H9 (cell line): ENCODE measurements around the gene ENOX2. TPM values are rescaled to one million over a fixed set of nuclear protein-coding genes. Genes with fewer than 3 reads are reported as not detected.

Experiments used
- DNase-seq: peaks from one replicate; pipeline ENCODE4 v3.0.0-alpha.2; 2017
- H2AFZ ChIP-seq: one replicate; pipeline ENCODE4 v1.6.1; 2013; ENCODE audit warnings: mild to moderate bottlenecking, low read length, control low read depth, moderate library complexity
- H2AK5ac ChIP-seq: 2 replicates; pipeline ENCODE4 v1.6.1; 2013; ENCODE audit warnings: low read length, control low read depth, mixed read lengths; ENCODE audit not compliant: insufficient read length
- H2BK120ac ChIP-seq: one replicate; pipeline ENCODE4 v1.6.1; 2013; ENCODE audit warnings: low read depth, mild to moderate bottlenecking, low read length, control low read depth, inconsistent platforms; ENCODE audit not compliant: poor library complexity, severe bottlenecking
- H2BK12ac ChIP-seq: 2 replicates; pipeline ENCODE4 v1.6.1; 2013; ENCODE audit warnings: low read length, control low read depth, mixed read lengths, low read depth; ENCODE audit not compliant: insufficient read length
- H2BK15ac ChIP-seq: 2 replicates; pipeline ENCODE4 v1.6.1; 2013; ENCODE audit warnings: low read depth, low read length, control low read depth
- H2BK20ac ChIP-seq: one replicate; pipeline ENCODE4 v1.6.1; 2013; ENCODE audit warnings: low read depth, mild to moderate bottlenecking, low read length, control low read depth, inconsistent platforms; ENCODE audit not compliant: poor library complexity, severe bottlenecking
- H2BK5ac ChIP-seq: 2 replicates; pipeline ENCODE4 v1.6.1; 2013; ENCODE audit warnings: low read length, control low read depth, mixed read lengths; ENCODE audit not compliant: insufficient read length
- H3K14ac ChIP-seq: 2 replicates; pipeline ENCODE4 v1.6.1; 2013; ENCODE audit warnings: low read length, control low read depth; ENCODE audit not compliant: insufficient read depth
- H3K18ac ChIP-seq: 2 replicates; pipeline ENCODE4 v1.6.1; 2013; ENCODE audit warnings: low read depth, mild to moderate bottlenecking, mixed read lengths, low read length, control low read depth; ENCODE audit not compliant: insufficient read length
- H3K23ac ChIP-seq: 2 replicates; pipeline ENCODE4 v1.6.1; 2013; ENCODE audit warnings: low read length, control low read depth, mixed read lengths, low read depth; ENCODE audit not compliant: insufficient read length
- H3K23me2 ChIP-seq: 2 replicates; pipeline ENCODE4 v1.6.1; 2013; ENCODE audit warnings: low read depth, mild to moderate bottlenecking, mixed read lengths, low read length, control low read depth; ENCODE audit not compliant: insufficient read length, poor library complexity, severe bottlenecking
- H3K27ac ChIP-seq: 2 replicates; pipeline ENCODE4 v1.5.1; 2013; ENCODE audit warnings: low read length, control low read depth, mixed read lengths, low read depth; ENCODE audit not compliant: insufficient read length
- H3K27me3 ChIP-seq: 2 replicates; pipeline ENCODE4 v1.6.1; 2013; ENCODE audit warnings: low read length, control low read depth, inconsistent platforms; ENCODE audit not compliant: insufficient read depth
- H3K4ac ChIP-seq: 2 replicates; pipeline ENCODE4 v1.6.1; 2013; ENCODE audit warnings: low read depth, mild to moderate bottlenecking, control low read depth, inconsistent platforms, low read length, moderate library complexity
- H3K4me1 ChIP-seq: 2 replicates; pipeline ENCODE4 v1.6.1; 2013; ENCODE audit warnings: low read length, control low read depth, inconsistent platforms; ENCODE audit not compliant: insufficient read depth
- H3K4me2 ChIP-seq: 2 replicates; pipeline ENCODE4 v1.6.1; 2013; ENCODE audit warnings: low read length, control low read depth, mixed read lengths; ENCODE audit not compliant: insufficient read length, insufficient read depth
- H3K56ac ChIP-seq: 2 replicates; pipeline ENCODE4 v1.6.1; 2013; ENCODE audit warnings: low read depth, mild to moderate bottlenecking, mixed read lengths, low read length, control low read depth; ENCODE audit not compliant: insufficient read length
- H3K79me1 ChIP-seq: 2 replicates; pipeline ENCODE4 v1.6.1; 2013; ENCODE audit warnings: low read depth, mild to moderate bottlenecking, moderate library complexity, low read length, control low read depth, inconsistent platforms; ENCODE audit not compliant: insufficient read depth, poor library complexity, severe bottlenecking
- H3K79me2 ChIP-seq: 2 replicates; pipeline ENCODE4 v1.6.1; 2013; ENCODE audit warnings: low read length, control low read depth, inconsistent platforms; ENCODE audit not compliant: insufficient read depth
- H3K9ac ChIP-seq: 2 replicates; pipeline ENCODE4 v1.6.1; 2013; ENCODE audit warnings: low read length, control low read depth, mixed read lengths; ENCODE audit not compliant: insufficient read length; ENCODE audit errors: extremely low read depth
- H3K9me3 ChIP-seq: one replicate; pipeline ENCODE4 v1.6.1; 2013; ENCODE audit warnings: low read depth, low read length, inconsistent platforms; ENCODE audit not compliant: control insufficient read depth
- H3T11ph ChIP-seq: one replicate; pipeline ENCODE4 v1.6.1; 2013; ENCODE audit warnings: mild to moderate bottlenecking, low read length, control low read depth, inconsistent platforms
- H4K20me1 ChIP-seq: one replicate; pipeline ENCODE4 v1.6.1; 2013; ENCODE audit not compliant: control insufficient read depth, insufficient read length, insufficient read depth
- H4K5ac ChIP-seq: 2 replicates; pipeline ENCODE4 v1.6.1; 2013; ENCODE audit warnings: low read depth, mild to moderate bottlenecking, mixed read lengths, low read length, control low read depth; ENCODE audit not compliant: insufficient read length
- H4K8ac ChIP-seq: replicated peaks from 2 replicates; pipeline ENCODE4 v1.6.1; 2013; ENCODE audit warnings: low read length, control low read depth, mixed read lengths, low read depth; ENCODE audit not compliant: insufficient read length
- H4K91ac ChIP-seq: 2 replicates; pipeline ENCODE4 v1.6.1; 2013; ENCODE audit warnings: low read depth, mild to moderate bottlenecking, moderate library complexity, mixed read lengths, low read length, control low read depth; ENCODE audit not compliant: insufficient read length
- H3K27ac Mint-ChIP-seq, 3 experiments: 2 replicates in 2 of 3; 3 replicates in 1 of 3; pipeline ENCODE4 v1.8.0; 2020 to 2021; ENCODE audit warnings: mixed read lengths in 3 of 3, mild to moderate bottlenecking in 1 of 3, moderate library complexity in 1 of 3
- H3K27me3 Mint-ChIP-seq: 2 replicates; pipeline ENCODE4 v1.8.0; 2021; ENCODE audit warnings: low read depth, mild to moderate bottlenecking, moderate library complexity, mixed read lengths
- H3K36me3 Mint-ChIP-seq, 3 experiments: 2 replicates in 2 of 3; 3 replicates in 1 of 3; pipeline ENCODE4 v1.8.0; 2020 to 2021; ENCODE audit warnings: low read depth in 3 of 3, mixed read lengths in 3 of 3; ENCODE audit not compliant: insufficient read depth in 1 of 3
- H3K4me1 Mint-ChIP-seq, 2 experiments: 2 replicates each; pipeline ENCODE4 v1.8.0; 2020; ENCODE audit warnings: mixed read lengths in 2 of 2
- H3K4me3 Mint-ChIP-seq, 2 experiments: 2 replicates in 1 of 2; 3 replicates in 1 of 2; pipeline ENCODE4 v1.8.0; 2020 to 2021; ENCODE audit warnings: mild to moderate bottlenecking in 2 of 2, mixed read lengths in 2 of 2, moderate library complexity in 1 of 2
- H3K9me3 Mint-ChIP-seq, 2 experiments: 2 replicates in 1 of 2; 3 replicates in 1 of 2; pipeline ENCODE4 v1.8.0; 2020; ENCODE audit warnings: mild to moderate bottlenecking in 2 of 2, mixed read lengths in 2 of 2, moderate library complexity in 1 of 2
- WGBS: extraction: QIAGEN DNeasy Blood & Tissue Kit; methylation state at CpG from one replicate; pipeline ENCODE4 v1.1.7; 2013; ENCODE audit warnings: missing lambda C conversion rate, low lambda C conversion rate, mixed read lengths; ENCODE audit not compliant: insufficient read length; ENCODE audit errors: extremely low coverage; 5-methylcytosine and 5-hydroxymethylcytosine counted together
- total RNA-seq: library from RNA; stranded (reverse); gene quantifications from 2 replicates; pipeline ENCODE4 v1.2.1, GENCODE V29; 2021
- TF ChIP-seq, protein P1 (sequence below): fragments of 200-600 bp; sonication (generic); conservative IDR thresholded peaks from 3 replicates; pipeline ENCODE4 v1.8.0; 2021; ENCODE audit warnings: antibody characterized with exemption, mild to moderate bottlenecking

The ENOX2 gene
- total RNA-seq, 1 experiment from 2014 or later: 17.7 TPM

DNA sequence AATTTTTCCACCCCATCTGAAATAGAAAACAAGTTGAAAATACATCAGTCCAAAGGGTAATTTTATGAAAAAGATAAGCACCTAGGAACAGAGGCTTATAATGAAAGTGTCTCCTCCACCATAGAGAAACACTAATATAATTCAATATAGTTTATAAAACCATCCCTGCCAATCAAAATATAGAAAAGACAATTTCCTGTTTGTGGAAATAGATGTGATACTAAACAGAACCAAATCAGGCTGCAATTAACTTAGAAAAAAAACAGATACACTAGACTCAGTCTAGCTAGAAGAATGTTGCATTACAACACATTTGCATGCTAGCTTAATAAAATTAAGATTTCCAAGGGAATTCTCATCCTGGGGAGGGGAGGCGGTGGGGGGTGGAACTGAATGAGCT, 68.2 kb downstream of the ENOX2 start:
- no peaks in the 10 kb centered on the region for H4K20me1 ChIP-seq
- no peak overlapping the region for H2AK5ac ChIP-seq
- no peak overlapping the region for H3K27ac ChIP-seq
- no peak overlapping the region for H3K9ac ChIP-seq
- no peaks in the 10 kb centered on the region for H3K27me3 ChIP-seq
- H3K4ac ChIP-seq: no peak overlapping the region
- no peaks in the 10 kb centered on the region for H3K79me1 ChIP-seq
- no peak overlapping the region for H3K23ac ChIP-seq
- no peaks in the 10 kb centered on the region; the same call in 1 of the 2 replicates for H3K4me1 ChIP-seq
- no peak overlapping the region for H3K18ac ChIP-seq
- no peak overlapping the region for H3K14ac ChIP-seq
- TF ChIP-seq, protein P1, sequence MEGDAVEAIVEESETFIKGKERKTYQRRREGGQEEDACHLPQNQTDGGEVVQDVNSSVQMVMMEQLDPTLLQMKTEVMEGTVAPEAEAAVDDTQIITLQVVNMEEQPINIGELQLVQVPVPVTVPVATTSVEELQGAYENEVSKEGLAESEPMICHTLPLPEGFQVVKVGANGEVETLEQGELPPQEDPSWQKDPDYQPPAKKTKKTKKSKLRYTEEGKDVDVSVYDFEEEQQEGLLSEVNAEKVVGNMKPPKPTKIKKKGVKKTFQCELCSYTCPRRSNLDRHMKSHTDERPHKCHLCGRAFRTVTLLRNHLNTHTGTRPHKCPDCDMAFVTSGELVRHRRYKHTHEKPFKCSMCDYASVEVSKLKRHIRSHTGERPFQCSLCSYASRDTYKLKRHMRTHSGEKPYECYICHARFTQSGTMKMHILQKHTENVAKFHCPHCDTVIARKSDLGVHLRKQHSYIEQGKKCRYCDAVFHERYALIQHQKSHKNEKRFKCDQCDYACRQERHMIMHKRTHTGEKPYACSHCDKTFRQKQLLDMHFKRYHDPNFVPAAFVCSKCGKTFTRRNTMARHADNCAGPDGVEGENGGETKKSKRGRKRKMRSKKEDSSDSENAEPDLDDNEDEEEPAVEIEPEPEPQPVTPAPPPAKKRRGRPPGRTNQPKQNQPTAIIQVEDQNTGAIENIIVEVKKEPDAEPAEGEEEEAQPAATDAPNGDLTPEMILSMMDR: no peak
- no peak overlapping the region for H3K4me3 Mint-ChIP-seq
- H3K4me2 ChIP-seq: no peak overlapping the region
- DNase-seq: no peak
- H2BK20ac ChIP-seq: no peak overlapping the region
- no peak overlapping the region for H2BK5ac ChIP-seq
- H3K9me3 Mint-ChIP-seq: no peaks in the 10 kb centered on the region
- no peak overlapping the region for H2BK120ac ChIP-seq
- peaks cover 20 to 26% of the 10 kb centered on the region in 2 experiments for H3K4me1 Mint-ChIP-seq
- H4K5ac ChIP-seq: no peak overlapping the region
- H2BK12ac ChIP-seq: no peak overlapping the region
- no CpG with 5 or more reads among the region's 1 CpG for WGBS
- H3T11ph ChIP-seq: no peak overlapping the region
- no peak overlapping the region for H4K91ac ChIP-seq
- H3K36me3 Mint-ChIP-seq: no peaks in the 10 kb centered on the region; a peak in 1 of 7 replicates
- H2AFZ ChIP-seq: no peak overlapping the region
- H3K56ac ChIP-seq: no peak overlapping the region
- no peak overlapping the region for H2BK15ac ChIP-seq
- peak overlapping the region in 1 of 3 experiments; percentile 77; a peak in 2 of 7 replicates for H3K27ac Mint-ChIP-seq
- no peaks in the 10 kb centered on the region for H3K9me3 ChIP-seq
- no peaks in the 10 kb centered on the region for H3K79me2 ChIP-seq
- no peaks in the 10 kb centered on the region for H3K23me2 ChIP-seq
- no peak overlapping the region for H4K8ac ChIP-seq
- H3K27me3 Mint-ChIP-seq: no peaks in the 10 kb centered on the region
